Panc1 (cell line): ENCODE results near the gene PLIN4. TPM values are rescaled to one million over a fixed set of nuclear protein-coding genes. Genes with fewer than 3 reads are reported as not detected.

Source experiments
- ATAC-seq: fragments of 200-7000 bp; cut with Tn5 transposase; 2 replicates; pipeline ENCODE4 v1.9.1; 2020; ENCODE audit warnings: mild to moderate bottlenecking, moderate library complexity
- BruUV-seq: library from RNA; stranded (reverse); fragments of 400-500 nt; replicated peaks from 2 replicates; lab custom pipeline; 2021; lab: Mats Ljungman, UMichigan
- CTCF ChIA-PET: fragments of 300-600 bp; sonication (Branson Sonifier 250); formaldehyde crosslinking; loops from one replicate; lab custom pipeline; 2022; ENCODE audit warnings: antibody characterized with exemption; lab: Charles Lee
- POLR2A ChIA-PET: fragments of 300-600 bp; sonication (Branson Sonifier 250); formaldehyde crosslinking; loops from one replicate; lab custom pipeline; 2022; ENCODE audit warnings: antibody characterized with exemption; lab: Charles Lee
- DNase-seq: peaks from one replicate; pipeline ENCODE4 v3.0.0-alpha.2; 2010; ENCODE audit warnings: low read depth, low spot score
- H3K27ac ChIP-seq: 2 replicates; pipeline ENCODE4 v1.5.1; 2011; ENCODE audit warnings: mild to moderate bottlenecking, low read length, inconsistent platforms
- H3K27me3 ChIP-seq: fragments of 200-500 bp; sonication (Bioruptor generic); 2 replicates; pipeline ENCODE4 v1.6.0; 2014; ENCODE audit warnings: low read length, inconsistent platforms; ENCODE audit not compliant: control insufficient read depth, insufficient read depth
- H3K36me3 ChIP-seq: fragments of 200-500 bp; sonication (Bioruptor generic); 2 replicates; pipeline ENCODE4 v1.5.1; 2014; ENCODE audit warnings: inconsistent platforms, mild to moderate bottlenecking, low read length, moderate library complexity; ENCODE audit not compliant: control insufficient read depth, insufficient read depth
- H3K4me1 ChIP-seq: 2 replicates; pipeline ENCODE4 v1.5.1; 2011; ENCODE audit warnings: inconsistent platforms, mild to moderate bottlenecking, low read length, moderate library complexity; ENCODE audit not compliant: control insufficient read depth, insufficient read depth
- H3K4me3 ChIP-seq, 2 experiments: 2 replicates each; pipeline ENCODE4 v1.5.1; 2011 to 2012; ENCODE audit warnings: low read depth in 2 of 2, low read length in 2 of 2, mild to moderate bottlenecking in 2 of 2, inconsistent platforms in 1 of 2, moderate library complexity in 1 of 2
- H3K9me3 ChIP-seq: fragments of 200-500 bp; sonication (Bioruptor generic); 2 replicates; pipeline ENCODE4 v1.5.1; 2014; ENCODE audit warnings: low read depth, mild to moderate bottlenecking, inconsistent platforms, low read length, moderate library complexity; ENCODE audit not compliant: control insufficient read depth, insufficient read depth
- CTCF ChIP-seq: fragments of 450-650 bp; IDR thresholded peaks from 2 replicates; pipeline ENCODE4 v1.5.1; 2017; ENCODE audit warnings: mild to moderate bottlenecking
- POLR2AphosphoS5 ChIP-seq: IDR thresholded peaks from 2 replicates; pipeline ENCODE4 v1.6.1; 2012; ENCODE audit warnings: mild to moderate bottlenecking, low read depth, low read length, moderate library complexity
- SIN3A ChIP-seq: IDR thresholded peaks from 2 replicates; pipeline ENCODE4 v1.6.1; 2012; ENCODE audit warnings: low read depth, mild to moderate bottlenecking, low read length, moderate library complexity, borderline replicate concordance; ENCODE audit not compliant: insufficient read depth
- TCF7L2 ChIP-seq: IDR thresholded peaks from 2 replicates; pipeline ENCODE4 v1.6.1; 2011; ENCODE audit warnings: mild to moderate bottlenecking, low read depth, low read length, inconsistent platforms
- in situ Hi-C: cut with HindIII; loops from 2 replicates; pipeline ENCODE4 v1.10.0; 2016; ENCODE audit warnings: low sequenced_read_pairs, low pct_unique_long_range_greater_than_20kb
- intact Hi-C: fragments of 100-400 bp; cut with micrococcal nuclease; formaldehyde crosslinking; loops from one replicate; pipeline ENCODE4 v1.10.0; 2022; ENCODE audit not compliant: unreplicated experiment
- total RNA-seq: library from RNA; stranded (reverse); gene quantifications from one replicate; pipeline ENCODE4 v1.2.1, GENCODE V29; 2021; ENCODE audit not compliant: unreplicated experiment
- TF ChIP-seq, protein P1 (sequence below), 2 experiments: IDR thresholded peaks; 2 replicates each; pipeline ENCODE4 v1.6.1; 2011 to 2012; ENCODE audit warnings: low read depth in 2 of 2, control low read depth in 1 of 2, low read length in 1 of 2, mild to moderate bottlenecking in 1 of 2, moderate library complexity in 1 of 2; ENCODE audit not compliant: insufficient read depth in 1 of 2

PLIN4 gene
- total RNA-seq, 1 experiment from 2014 or later: 10.2 TPM

- Histone ChIP-seq H3K4me3 (no peak overlapping the region), H3K27ac (no peak overlapping the region), H3K27me3 (no peaks in the 10 kb centered on the region), H3K36me3 (no peaks in the 10 kb centered on the region), H3K4me1 (no peaks in the 10 kb centered on the region), H3K9me3 (no peaks in the 10 kb centered on the region)
- intact Hi-C loops: no loop called here
- in situ Hi-C loops: no loop called here
- CTCF ChIA-PET: no interaction called here
- TF ChIP-seq TCF7L2 (no peak), SIN3A (no peak), POLR2AphosphoS5 (no peak), CTCF (no peak)
- TF ChIP-seq, protein P1, sequence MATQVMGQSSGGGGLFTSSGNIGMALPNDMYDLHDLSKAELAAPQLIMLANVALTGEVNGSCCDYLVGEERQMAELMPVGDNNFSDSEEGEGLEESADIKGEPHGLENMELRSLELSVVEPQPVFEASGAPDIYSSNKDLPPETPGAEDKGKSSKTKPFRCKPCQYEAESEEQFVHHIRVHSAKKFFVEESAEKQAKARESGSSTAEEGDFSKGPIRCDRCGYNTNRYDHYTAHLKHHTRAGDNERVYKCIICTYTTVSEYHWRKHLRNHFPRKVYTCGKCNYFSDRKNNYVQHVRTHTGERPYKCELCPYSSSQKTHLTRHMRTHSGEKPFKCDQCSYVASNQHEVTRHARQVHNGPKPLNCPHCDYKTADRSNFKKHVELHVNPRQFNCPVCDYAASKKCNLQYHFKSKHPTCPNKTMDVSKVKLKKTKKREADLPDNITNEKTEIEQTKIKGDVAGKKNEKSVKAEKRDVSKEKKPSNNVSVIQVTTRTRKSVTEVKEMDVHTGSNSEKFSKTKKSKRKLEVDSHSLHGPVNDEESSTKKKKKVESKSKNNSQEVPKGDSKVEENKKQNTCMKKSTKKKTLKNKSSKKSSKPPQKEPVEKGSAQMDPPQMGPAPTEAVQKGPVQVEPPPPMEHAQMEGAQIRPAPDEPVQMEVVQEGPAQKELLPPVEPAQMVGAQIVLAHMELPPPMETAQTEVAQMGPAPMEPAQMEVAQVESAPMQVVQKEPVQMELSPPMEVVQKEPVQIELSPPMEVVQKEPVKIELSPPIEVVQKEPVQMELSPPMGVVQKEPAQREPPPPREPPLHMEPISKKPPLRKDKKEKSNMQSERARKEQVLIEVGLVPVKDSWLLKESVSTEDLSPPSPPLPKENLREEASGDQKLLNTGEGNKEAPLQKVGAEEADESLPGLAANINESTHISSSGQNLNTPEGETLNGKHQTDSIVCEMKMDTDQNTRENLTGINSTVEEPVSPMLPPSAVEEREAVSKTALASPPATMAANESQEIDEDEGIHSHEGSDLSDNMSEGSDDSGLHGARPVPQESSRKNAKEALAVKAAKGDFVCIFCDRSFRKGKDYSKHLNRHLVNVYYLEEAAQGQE (IDR thresholded peaks at IDR 0.05; ENCODE audit: insufficient read depth in 1 of 2, low read depth in 2 of 2, low read length in 1 of 2): no peak
- POLR2A ChIA-PET: no interaction called here
- BruUV-seq: no TSS peak
- no peak for DNase-seq
- no peak for ATAC-seq
These were observed 13.3 kb downstream of the PLIN4 start for GRCh38 chr19:4504891-4505569.

DNA sequence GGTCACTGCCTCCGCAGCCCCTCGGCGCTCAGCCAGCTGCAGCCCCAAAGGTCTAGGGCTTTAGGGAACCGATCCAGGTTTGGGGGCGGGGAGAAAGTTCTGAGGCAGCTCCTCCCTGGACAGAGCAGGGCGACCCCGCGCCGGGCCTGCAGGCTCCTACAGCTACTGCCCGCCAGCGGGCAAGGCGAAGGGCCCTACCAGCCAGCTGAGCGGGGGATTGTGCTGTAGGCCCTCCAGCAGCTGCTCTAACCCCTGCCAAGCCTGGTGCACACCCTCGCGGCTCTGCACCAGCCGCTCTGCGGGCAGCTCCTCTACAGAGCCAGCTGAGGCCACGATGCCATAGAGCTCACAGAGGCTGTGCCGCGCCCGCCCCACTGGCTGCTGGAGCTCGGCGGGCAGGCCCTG, 14.0 kb downstream of the PLIN4 start:
- no peak for ATAC-seq
- POLR2A ChIA-PET: no interaction called here
- no peak for DNase-seq

More for the DNA sequence above, 14.0 kb downstream of the PLIN4 start:
- Histone ChIP-seq H3K4me3 (no peak overlapping the region), H3K4me1 (no peaks in the 10 kb centered on the region), H3K27ac (no peak overlapping the region), H3K36me3 (no peaks in the 10 kb centered on the region), H3K9me3 (no peaks in the 10 kb centered on the region), H3K27me3 (no peaks in the 10 kb centered on the region)
- BruUV-seq: no TSS peak
- CTCF ChIA-PET: interaction anchor here (0.6 kb wide), 1 partner anchor 12 kb away, joined by 5 read pairs; no protein-coding TSS in a partner anchor
- no peak for TF ChIP-seq SIN3A
- TF ChIP-seq TCF7L2: no peak
- no peak for TF ChIP-seq CTCF
- no peak for TF ChIP-seq POLR2AphosphoS5
- TF ChIP-seq, protein P1 (IDR thresholded peaks at IDR 0.05; ENCODE audit: insufficient read depth in 1 of 2, low read depth in 2 of 2, low read length in 1 of 2): no peak
- intact Hi-C loops (no loop called here), in situ Hi-C loops (no loop called here)
